Activated naive CD8-positive, alpha-beta T cell treated with anti-CD3 and anti-CD28 coated beads for 36 hours (primary cell): ENCODE data around the gene INTS6. TPM values are rescaled to one million over a fixed set of nuclear protein-coding genes. Genes with fewer than 3 reads are reported as not detected.

Experiments used
- DNase-seq: peaks from one replicate; pipeline ENCODE4 v3.0.0; 2021
- H3K27ac Mint-ChIP-seq: one replicate; pipeline ENCODE4 v1.8.0; 2022; ENCODE audit warnings: mild to moderate bottlenecking, moderate library complexity, mixed read lengths
- H3K27me3 Mint-ChIP-seq: one replicate; pipeline ENCODE4 v1.8.0; 2022; ENCODE audit warnings: mild to moderate bottlenecking, mixed read lengths
- H3K36me3 Mint-ChIP-seq: one replicate; pipeline ENCODE4 v1.8.0; 2021; ENCODE audit warnings: mild to moderate bottlenecking, mixed read lengths
- H3K4me1 Mint-ChIP-seq: one replicate; pipeline ENCODE4 v1.8.0; 2021; ENCODE audit warnings: mixed read lengths
- H3K4me3 Mint-ChIP-seq: one replicate; pipeline ENCODE4 v1.8.0; 2022; ENCODE audit warnings: mild to moderate bottlenecking, moderate library complexity, mixed read lengths
- H3K9me3 Mint-ChIP-seq: one replicate; pipeline ENCODE4 v1.8.0; 2022; ENCODE audit warnings: mixed read lengths
- total RNA-seq, 2 experiments: library from RNA; stranded (reverse); gene quantifications; one replicate each; pipeline ENCODE4 v1.2.3, GENCODE V29; 2021

INTS6 gene
- total RNA-seq, 2 experiments from 2014 or later = 42.6 to 44.5 TPM

GRCh38 chr13:51355217-51355616 lies 97.6 kb downstream of the INTS6 start:
- no peak overlapping the region for H3K4me3 Mint-ChIP-seq
- H3K36me3 Mint-ChIP-seq = peaks cover 2% of the 10 kb centered on the region
- no peaks in the 10 kb centered on the region for H3K27me3 Mint-ChIP-seq
- H3K27ac Mint-ChIP-seq = no peak overlapping the region
- H3K4me1 Mint-ChIP-seq = no peaks in the 10 kb centered on the region
- H3K9me3 Mint-ChIP-seq = no peaks in the 10 kb centered on the region
- DNase-seq = no peak

DNA sequence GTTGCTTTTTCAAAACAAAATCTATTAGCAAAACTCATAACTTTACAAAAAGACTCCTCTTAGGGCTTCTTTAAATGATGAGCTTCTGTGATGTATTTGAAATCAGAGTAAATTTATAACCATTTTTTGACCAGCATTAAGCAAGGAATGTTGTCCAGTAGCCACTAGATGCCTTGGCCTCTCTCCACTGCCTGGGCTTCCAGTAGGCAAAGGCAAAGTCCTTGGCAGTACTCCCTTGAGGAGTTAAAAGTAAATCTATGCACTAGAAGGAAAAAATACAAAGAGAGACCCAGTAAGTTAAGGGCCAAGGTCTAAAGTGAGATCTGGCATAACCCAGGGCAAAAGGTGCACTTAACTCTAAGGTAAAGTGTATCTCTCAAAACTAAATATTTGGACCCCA lies 103.8 kb downstream of the INTS6 start:
- no peaks in the 10 kb centered on the region for H3K9me3 Mint-ChIP-seq
- no peak overlapping the region for H3K27ac Mint-ChIP-seq
- no peaks in the 10 kb centered on the region for H3K27me3 Mint-ChIP-seq
- H3K4me1 Mint-ChIP-seq = peaks cover 3% of the 10 kb centered on the region
- H3K36me3 Mint-ChIP-seq = peaks cover 2% of the 10 kb centered on the region
- no peak overlapping the region for H3K4me3 Mint-ChIP-seq
- no peak for DNase-seq

DNA sequence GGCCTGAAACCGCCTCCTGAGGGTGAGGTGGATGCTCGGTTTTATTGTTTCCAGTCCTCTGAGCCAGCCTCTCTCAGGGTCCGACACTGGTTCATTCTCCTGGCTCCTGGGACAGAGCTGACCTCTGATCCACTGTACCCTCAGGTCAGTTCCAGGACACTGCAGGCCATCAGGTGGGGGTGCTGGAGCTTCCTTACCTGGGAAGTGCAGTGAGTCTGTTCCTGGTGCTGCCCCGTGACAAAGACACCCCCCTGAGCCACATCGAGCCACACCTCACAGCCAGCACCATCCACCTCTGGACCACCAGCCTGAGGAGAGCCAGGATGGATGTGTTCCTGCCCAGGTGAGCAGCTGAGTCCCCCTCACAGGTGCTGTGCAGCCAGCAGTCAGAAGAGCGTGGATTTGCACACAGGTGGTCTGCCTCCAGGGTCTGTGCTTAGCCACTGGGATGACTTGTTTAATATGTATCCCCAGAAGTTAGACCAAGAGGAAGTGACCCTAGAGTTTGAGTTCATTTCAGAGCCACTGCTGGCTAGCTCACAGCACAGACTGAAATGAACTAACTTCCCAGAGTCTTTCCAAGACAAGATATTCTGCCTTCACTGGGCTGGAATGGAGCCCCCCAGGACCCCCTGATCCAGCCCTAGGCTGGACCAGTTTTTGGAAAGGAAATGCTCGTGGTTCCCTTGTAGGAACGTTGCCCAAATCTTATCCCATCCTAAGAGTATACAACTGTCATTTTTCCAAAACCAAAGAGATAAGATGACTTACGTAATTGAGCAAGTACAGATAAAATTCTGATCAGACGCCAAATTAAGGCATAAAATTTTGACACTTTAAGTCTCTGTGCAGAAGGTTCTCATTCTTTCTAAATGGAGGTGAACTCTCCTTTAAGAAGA lies 104.5 kb downstream of the INTS6 start:
- H3K4me1 Mint-ChIP-seq = peaks cover 3% of the 10 kb centered on the region
- no peak overlapping the region for H3K27ac Mint-ChIP-seq
- peaks cover 2% of the 10 kb centered on the region for H3K36me3 Mint-ChIP-seq
- DNase-seq = no peak
- H3K4me3 Mint-ChIP-seq = no peak overlapping the region
- H3K9me3 Mint-ChIP-seq = no peaks in the 10 kb centered on the region
- H3K27me3 Mint-ChIP-seq = no peaks in the 10 kb centered on the region

DNA sequence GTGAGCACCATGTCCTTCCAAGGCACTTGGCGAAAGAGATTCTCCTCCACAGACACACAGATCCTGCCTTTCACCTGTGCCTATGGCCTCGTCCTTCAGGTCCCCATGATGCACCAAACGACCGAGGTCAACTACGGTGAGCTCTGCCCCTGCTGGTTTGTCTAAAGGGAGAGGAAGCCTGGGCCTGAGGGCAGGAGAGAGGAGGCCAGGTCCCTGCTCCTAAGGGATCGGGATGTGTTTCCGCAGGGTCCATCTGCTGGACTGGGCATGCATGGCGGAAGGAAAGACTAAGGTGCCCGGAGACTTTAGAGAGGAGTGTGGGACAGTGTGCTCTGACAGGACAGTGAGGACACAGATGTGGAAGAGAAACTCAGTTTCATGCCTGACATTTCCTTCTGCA lies 105.7 kb downstream of the INTS6 start:
- no peaks in the 10 kb centered on the region for H3K27me3 Mint-ChIP-seq
- no peak overlapping the region for H3K27ac Mint-ChIP-seq
- no peak overlapping the region for H3K4me3 Mint-ChIP-seq
- peaks cover 2% of the 10 kb centered on the region for H3K36me3 Mint-ChIP-seq
- no peaks in the 10 kb centered on the region for H3K9me3 Mint-ChIP-seq
- H3K4me1 Mint-ChIP-seq = peaks cover 3% of the 10 kb centered on the region
- DNase-seq = no peak

DNA sequence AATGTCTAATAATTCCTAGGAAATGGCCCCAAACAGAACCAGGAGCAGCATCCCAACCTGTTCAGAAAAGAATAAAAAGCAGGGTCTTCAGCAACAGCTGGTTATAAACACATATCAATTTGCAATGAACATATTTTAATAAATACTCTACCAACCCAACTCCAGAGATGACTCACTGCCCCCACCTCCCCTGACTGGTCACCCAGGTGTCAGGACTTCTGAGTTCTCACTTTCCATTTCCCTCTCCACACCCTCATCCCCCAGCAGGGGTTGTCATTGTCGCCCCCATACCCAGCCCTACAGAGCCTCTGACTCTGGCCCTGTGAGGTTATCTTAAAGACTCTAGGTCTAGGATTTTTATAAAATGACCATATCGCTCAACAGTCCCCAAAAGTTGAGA lies 106.4 kb downstream of the INTS6 start:
- Mint-ChIP-seq H3K27me3 (no peaks in the 10 kb centered on the region), H3K9me3 (no peaks in the 10 kb centered on the region), H3K4me1 (peaks cover 3% of the 10 kb centered on the region), H3K4me3 (no peak overlapping the region), H3K27ac (no peak overlapping the region), H3K36me3 (peaks cover 2% of the 10 kb centered on the region)
- DNase-seq = peak; percentile 8

DNA sequence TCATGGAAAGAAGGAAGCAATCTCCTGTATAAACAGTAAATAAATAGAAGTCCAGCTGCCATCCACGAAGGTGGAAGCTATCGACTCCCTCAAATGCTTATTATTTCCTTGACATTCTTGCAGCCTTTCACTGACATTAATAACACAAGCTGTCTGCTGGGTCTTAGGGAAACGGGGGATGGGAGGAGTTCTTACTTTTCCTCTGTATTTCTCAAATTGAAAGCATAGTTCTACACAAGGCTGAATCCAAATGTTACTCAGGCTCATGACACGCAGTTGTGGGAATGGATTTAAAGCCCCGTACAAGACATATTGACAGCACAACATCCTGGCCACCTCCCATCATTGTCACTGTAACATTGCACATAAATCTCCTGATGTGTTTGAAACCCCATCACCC lies 109.4 kb downstream of the INTS6 start:
- H3K9me3 Mint-ChIP-seq = no peaks in the 10 kb centered on the region
- no peak overlapping the region for H3K27ac Mint-ChIP-seq
- H3K4me3 Mint-ChIP-seq = no peak overlapping the region
- no peaks in the 10 kb centered on the region for H3K27me3 Mint-ChIP-seq
- no peak for DNase-seq
- no peaks in the 10 kb centered on the region for H3K36me3 Mint-ChIP-seq
- peaks cover 3% of the 10 kb centered on the region for H3K4me1 Mint-ChIP-seq

DNA sequence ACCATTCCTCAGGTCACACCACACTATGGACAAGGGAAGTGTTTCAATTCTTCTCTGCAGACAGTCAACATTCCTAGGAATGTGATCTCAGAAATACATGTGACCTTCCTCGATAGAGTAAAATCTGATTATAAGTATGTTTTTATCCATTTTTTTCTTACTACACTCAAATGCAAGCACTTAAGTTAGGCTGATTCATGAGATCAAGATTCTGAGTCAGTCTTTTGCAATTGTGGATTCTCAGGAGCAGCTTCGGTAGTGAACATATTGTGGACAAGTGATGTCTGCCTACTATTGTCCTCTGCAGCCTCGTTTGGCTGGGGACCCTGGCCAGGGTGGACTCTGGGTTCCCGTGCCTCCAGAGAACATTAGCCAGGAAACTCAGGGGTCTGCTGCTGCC lies 110.1 kb downstream of the INTS6 start:
- Mint-ChIP-seq H3K4me1 (peaks cover 3% of the 10 kb centered on the region), H3K27me3 (no peaks in the 10 kb centered on the region), H3K4me3 (no peak overlapping the region), H3K36me3 (no peaks in the 10 kb centered on the region), H3K27ac (no peak overlapping the region), H3K9me3 (no peaks in the 10 kb centered on the region)
- no peak for DNase-seq

- no peaks in the 10 kb centered on the region for H3K36me3 Mint-ChIP-seq
- H3K27ac Mint-ChIP-seq = no peak overlapping the region
- H3K4me1 Mint-ChIP-seq = peaks cover 3% of the 10 kb centered on the region
- DNase-seq = no peak
- H3K27me3 Mint-ChIP-seq = no peaks in the 10 kb centered on the region
- no peak overlapping the region for H3K4me3 Mint-ChIP-seq
- no peaks in the 10 kb centered on the region for H3K9me3 Mint-ChIP-seq
These were observed 111.0 kb downstream of the INTS6 start for GRCh38 chr13:51341791-51342190.

DNA sequence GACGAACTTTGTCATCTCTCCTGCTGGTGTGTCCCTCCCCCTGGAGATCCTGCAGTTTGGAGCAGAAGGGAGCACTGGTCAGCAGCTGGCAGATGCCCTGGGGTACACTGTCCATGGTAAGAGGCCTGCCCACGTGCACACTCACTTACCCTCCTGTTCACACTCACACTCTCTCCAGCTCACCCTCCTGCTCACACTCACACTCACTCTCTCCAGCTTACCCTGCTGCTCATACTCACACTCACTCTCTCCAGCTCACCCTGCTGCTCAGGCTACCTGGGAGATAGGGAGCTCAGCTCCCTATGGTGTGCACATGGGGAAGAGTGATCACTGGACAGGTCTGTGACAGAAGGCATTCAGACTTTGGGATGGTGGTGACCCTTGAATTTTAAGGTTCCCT lies 111.6 kb downstream of the INTS6 start:
- Mint-ChIP-seq H3K9me3 (no peaks in the 10 kb centered on the region), H3K4me3 (no peak overlapping the region), H3K27me3 (no peaks in the 10 kb centered on the region), H3K27ac (no peak overlapping the region), H3K4me1 (no peaks in the 10 kb centered on the region), H3K36me3 (no peaks in the 10 kb centered on the region)
- DNase-seq = no peak

DNA sequence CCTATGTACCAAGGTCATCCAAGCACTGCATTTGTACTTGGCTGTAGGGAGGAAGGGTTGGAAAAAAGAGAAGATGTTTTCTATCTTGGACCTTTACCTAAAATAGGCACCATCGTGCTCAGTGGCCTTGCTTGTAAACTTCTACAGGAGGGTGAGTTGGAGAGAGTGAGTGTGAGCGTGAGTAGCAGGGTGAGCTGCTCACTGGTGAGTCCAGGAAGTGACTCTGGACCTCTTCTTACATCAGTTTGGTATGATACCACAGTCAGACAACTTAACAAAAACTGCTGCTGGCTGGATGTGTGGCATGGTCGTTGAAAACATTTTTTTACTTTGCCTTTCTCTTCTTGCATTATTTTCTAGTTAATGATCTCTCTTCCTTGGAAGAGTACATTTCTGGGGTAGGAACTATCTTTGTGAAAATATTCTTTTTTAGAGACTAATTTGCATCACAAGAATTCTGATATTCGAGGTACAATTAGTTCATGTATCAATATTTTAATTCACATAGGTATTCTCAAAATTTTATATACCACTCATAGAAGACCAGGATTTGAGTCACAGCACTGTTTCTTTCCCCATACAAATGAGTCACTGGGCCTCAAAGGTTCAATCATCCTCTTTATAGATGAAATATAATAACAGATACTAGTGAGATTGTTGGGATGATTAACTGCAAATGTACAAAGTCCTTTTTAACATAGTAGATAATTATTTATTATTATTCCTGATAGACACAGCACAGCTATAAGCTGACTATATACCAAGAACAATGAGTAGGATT lies 112.7 kb downstream of the INTS6 start:
- H3K9me3 Mint-ChIP-seq = no peaks in the 10 kb centered on the region
- no peak for DNase-seq
- no peak overlapping the region for H3K4me3 Mint-ChIP-seq
- H3K27ac Mint-ChIP-seq = no peak overlapping the region
- no peaks in the 10 kb centered on the region for H3K27me3 Mint-ChIP-seq
- no peaks in the 10 kb centered on the region for H3K4me1 Mint-ChIP-seq
- no peaks in the 10 kb centered on the region for H3K36me3 Mint-ChIP-seq

DNA sequence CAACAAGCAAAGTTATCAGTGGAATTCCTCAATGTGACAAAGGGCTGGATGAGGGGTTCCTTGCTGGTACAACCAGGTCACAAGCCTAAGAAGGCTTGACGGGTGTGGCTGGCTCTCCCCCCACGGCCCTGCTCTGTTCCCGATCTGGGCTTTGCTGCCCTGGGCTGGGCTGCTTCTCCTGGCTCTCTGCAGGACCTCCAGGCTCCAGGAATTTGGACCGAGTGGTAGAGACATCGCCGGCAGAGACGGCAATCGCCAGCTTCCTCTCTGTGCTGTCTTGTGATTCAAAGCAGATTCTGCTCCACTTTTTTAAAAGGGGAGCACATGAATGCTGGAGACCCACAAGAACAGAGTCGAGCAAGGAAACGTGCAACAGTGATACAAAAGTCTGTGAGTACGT lies 113.5 kb downstream of the INTS6 start, which contains the start of gene SERPINE3:
TSS of gene SERPINE3 (plus strand) at position 338 of the 400 bp plus-strand sequence. CDS start 1,401 bp downstream, outside the sequence.
- H3K9me3 Mint-ChIP-seq = no peaks in the 10 kb centered on the region
- H3K27me3 Mint-ChIP-seq = no peaks in the 10 kb centered on the region
- H3K27ac Mint-ChIP-seq = no peak within 1 kb of the TSS
- H3K36me3 Mint-ChIP-seq = no peaks in the 10 kb centered on the region
- DNase-seq = no peak
- no peak within 1 kb of the TSS for H3K4me3 Mint-ChIP-seq
- H3K4me1 Mint-ChIP-seq = no peaks in the 10 kb centered on the region

DNA sequence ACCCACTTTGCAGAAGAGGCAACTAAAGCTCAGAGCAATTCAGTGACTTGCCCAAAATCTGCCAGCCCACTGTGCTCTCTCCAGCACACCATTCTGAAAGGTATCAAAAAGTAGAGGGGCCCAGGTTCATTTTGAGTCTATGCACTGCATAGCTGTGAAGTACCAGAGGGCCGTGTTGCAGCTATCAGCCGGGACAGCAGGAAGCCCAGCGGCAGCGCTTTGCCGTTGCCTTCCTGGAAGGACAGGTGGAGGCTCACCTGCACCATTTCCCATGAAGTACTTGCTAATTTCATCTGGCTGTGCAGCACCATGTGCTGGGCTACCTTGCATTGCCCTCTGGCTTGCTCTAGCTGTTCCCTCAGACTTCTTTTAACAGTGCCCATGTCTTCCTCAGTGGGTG lies 116.1 kb downstream of the INTS6 start:
- H3K4me3 Mint-ChIP-seq = no peak overlapping the region
- no peak for DNase-seq
- H3K36me3 Mint-ChIP-seq = no peaks in the 10 kb centered on the region
- no peak overlapping the region for H3K27ac Mint-ChIP-seq
- no peaks in the 10 kb centered on the region for H3K27me3 Mint-ChIP-seq
- H3K4me1 Mint-ChIP-seq = peaks cover 4% of the 10 kb centered on the region
- no peaks in the 10 kb centered on the region for H3K9me3 Mint-ChIP-seq

DNA sequence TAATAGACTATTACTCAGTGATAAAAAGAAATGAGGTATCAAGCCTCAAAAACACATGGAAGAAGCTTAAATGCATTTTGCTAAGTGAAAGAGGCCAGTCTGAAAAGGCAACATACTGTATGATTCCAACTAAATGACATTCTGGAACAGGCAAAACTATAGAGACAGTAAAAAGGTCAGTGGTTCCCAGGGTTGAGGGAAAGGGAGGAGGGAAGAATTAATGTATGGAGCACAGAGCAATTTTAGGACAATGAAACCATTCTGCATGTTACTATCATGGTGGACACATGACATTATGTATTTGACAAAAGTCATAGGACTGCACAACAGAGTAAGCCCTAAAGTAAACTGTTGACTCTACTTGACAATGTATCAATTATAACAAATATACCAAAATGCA lies 119.0 kb downstream of the INTS6 start:
- Mint-ChIP-seq H3K9me3 (no peaks in the 10 kb centered on the region), H3K27me3 (no peaks in the 10 kb centered on the region), H3K4me3 (no peak overlapping the region), H3K4me1 (peaks cover 17% of the 10 kb centered on the region), H3K27ac (no peak overlapping the region), H3K36me3 (no peaks in the 10 kb centered on the region)
- no peak for DNase-seq

DNA sequence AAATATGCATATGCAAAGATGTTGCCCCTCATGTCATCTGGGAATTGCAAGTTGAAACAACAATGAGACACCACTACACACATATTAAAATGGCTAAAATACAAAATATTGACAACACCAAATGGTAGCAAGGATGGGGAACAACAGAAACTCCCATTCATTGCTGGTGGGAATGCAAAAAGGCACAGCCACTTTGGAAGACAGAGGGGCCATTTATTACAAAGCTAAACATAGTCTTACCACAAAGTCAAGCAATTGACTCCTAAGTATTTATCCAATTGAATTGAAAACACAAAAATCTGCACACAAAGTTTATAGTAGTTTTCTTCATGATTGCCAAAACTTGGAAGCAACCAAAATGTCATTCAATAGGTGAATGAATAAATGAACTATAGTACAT lies 119.4 kb downstream of the INTS6 start:
- no peaks in the 10 kb centered on the region for H3K9me3 Mint-ChIP-seq
- H3K4me3 Mint-ChIP-seq = no peak overlapping the region
- peaks cover 17% of the 10 kb centered on the region for H3K4me1 Mint-ChIP-seq
- H3K27ac Mint-ChIP-seq = no peak overlapping the region
- DNase-seq = no peak
- no peaks in the 10 kb centered on the region for H3K27me3 Mint-ChIP-seq
- no peaks in the 10 kb centered on the region for H3K36me3 Mint-ChIP-seq

GRCh38 chr13:51332566-51333361 lies 120.1 kb downstream of the INTS6 start:
- H3K27me3 Mint-ChIP-seq = no peaks in the 10 kb centered on the region
- no peak for DNase-seq
- H3K4me1 Mint-ChIP-seq = peaks cover 17% of the 10 kb centered on the region
- no peaks in the 10 kb centered on the region for H3K36me3 Mint-ChIP-seq
- H3K4me3 Mint-ChIP-seq = no peak overlapping the region
- no peaks in the 10 kb centered on the region for H3K9me3 Mint-ChIP-seq
- no peak overlapping the region for H3K27ac Mint-ChIP-seq
